KOPT-K1 (cell line): ENCODE data around the gene ADGRD1.

Experiments
- H3K27ac ChIP-seq: fragments of 200-600 bp; sonication (generic); 2 replicates; pipeline ENCODE4 v1.5.1; 2016; ENCODE audit warnings: antibody characterized with exemption, mild to moderate bottlenecking, low read depth, low read length; ENCODE audit not compliant: poor library complexity, severe bottlenecking
- H3K36me3 ChIP-seq: fragments of 200-600 bp; sonication (generic); 2 replicates; pipeline ENCODE4 v1.5.1; 2017; ENCODE audit warnings: antibody characterized with exemption, mild to moderate bottlenecking, low read length, moderate library complexity; ENCODE audit not compliant: insufficient read depth
- H3K9me3 ChIP-seq: fragments of 200-600 bp; sonication (generic); 2 replicates; pipeline ENCODE4 v1.5.1; 2017; ENCODE audit warnings: antibody characterized with exemption, low read length, mild to moderate bottlenecking; ENCODE audit not compliant: insufficient read depth, poor library complexity, severe bottlenecking

Gene ADGRD1

DNA sequence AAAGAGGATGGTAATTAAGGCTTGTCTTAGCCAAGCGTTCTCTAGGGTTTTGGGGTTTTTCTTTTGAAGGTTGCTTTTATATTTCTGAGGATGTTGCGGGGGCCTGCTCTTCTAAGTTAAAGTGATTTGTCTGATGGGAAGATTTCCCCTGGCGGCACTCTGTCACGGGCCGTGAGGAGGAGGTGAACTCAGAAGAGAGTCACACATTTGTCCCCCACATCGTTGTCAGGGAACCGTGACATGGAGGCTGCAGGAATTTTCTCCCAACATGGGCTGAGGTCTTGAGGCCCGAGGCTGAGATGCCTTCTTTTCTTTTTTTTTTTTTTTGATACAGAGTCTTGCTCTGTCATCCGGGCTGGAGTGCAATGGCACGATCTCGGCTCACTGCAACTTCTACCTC, 71.5 kb downstream of the ADGRD1 start:
- Histone ChIP-seq H3K27ac (no peak overlapping the region), H3K9me3 (no peaks in the 10 kb centered on the region), H3K36me3 (no peaks in the 10 kb centered on the region)

DNA sequence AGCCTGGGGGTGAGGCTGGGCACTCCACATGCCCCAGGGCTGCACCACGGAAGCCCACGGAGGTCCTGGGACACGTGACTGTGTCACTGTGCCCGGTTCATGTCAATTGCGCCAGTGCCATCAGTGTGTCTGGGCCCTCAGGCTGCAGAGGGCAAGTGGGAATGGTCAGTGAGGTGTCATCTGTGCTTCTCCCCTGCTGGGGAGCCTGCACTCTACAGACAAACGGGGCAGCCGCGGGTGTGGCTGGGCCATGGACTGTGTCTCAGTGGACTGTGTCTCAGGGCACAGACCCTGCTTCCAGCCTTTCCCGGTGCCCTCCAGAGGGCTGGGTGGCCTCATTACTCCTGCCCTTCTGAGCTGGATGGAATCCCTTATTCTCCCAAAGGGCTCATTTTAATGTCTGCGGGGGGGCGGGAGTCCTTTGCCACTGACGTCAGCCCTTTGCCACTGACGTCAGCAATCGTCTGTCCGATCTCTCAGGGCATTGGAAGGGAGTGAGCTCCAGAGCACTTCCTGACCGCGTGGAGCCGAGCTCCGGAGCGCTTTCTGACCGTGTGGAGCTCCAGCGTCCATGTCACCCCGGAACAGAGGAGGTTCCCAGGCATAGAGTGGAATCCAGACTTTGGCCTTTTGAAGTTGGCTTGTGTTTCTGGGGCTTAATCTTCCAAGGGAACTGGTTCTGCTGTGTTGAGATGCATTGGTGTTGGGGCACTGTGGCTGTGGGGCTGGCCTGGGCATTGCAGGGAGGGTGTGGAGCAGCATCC, 72.4 kb downstream of the ADGRD1 start:
- Histone ChIP-seq H3K9me3 (no peaks in the 10 kb centered on the region), H3K27ac (no peak overlapping the region), H3K36me3 (no peaks in the 10 kb centered on the region)

- no peaks in the 10 kb centered on the region for H3K36me3 ChIP-seq
- H3K27ac ChIP-seq, result no peak overlapping the region
- no peaks in the 10 kb centered on the region for H3K9me3 ChIP-seq
Observed at GRCh38 chr12:131026754-131027153, 73.0 kb downstream of the ADGRD1 start.

- no peaks in the 10 kb centered on the region for H3K9me3 ChIP-seq
- H3K36me3 ChIP-seq, result no peaks in the 10 kb centered on the region
- no peak overlapping the region for H3K27ac ChIP-seq
Observed at GRCh38 chr12:131027264-131027663, 73.6 kb downstream of the ADGRD1 start.

GRCh38 chr12:131027876-131028586, 74.3 kb downstream of the ADGRD1 start:
- no peaks in the 10 kb centered on the region for H3K36me3 ChIP-seq
- no peak overlapping the region for H3K27ac ChIP-seq
- no peaks in the 10 kb centered on the region for H3K9me3 ChIP-seq

- no peak overlapping the region for H3K27ac ChIP-seq
- no peaks in the 10 kb centered on the region for H3K36me3 ChIP-seq
Observed at GRCh38 chr12:131028587-131029338, 75.1 kb downstream of the ADGRD1 start.

GRCh38 chr12:131030472-131031328, 77.0 kb downstream of the ADGRD1 start:
- Histone ChIP-seq H3K36me3 (no peaks in the 10 kb centered on the region), H3K27ac (no peak overlapping the region), H3K9me3 (no peaks in the 10 kb centered on the region)

More at GRCh38 chr12:131028587-131029338, 75.1 kb downstream of the ADGRD1 start:
- no peaks in the 10 kb centered on the region for H3K9me3 ChIP-seq

GRCh38 chr12:131032082-131032750, 78.5 kb downstream of the ADGRD1 start:
- Histone ChIP-seq H3K9me3 (no peaks in the 10 kb centered on the region), H3K36me3 (no peaks in the 10 kb centered on the region)

GRCh38 chr12:131033486-131033885, 79.8 kb downstream of the ADGRD1 start:
- Histone ChIP-seq H3K27ac (no peak overlapping the region), H3K9me3 (no peaks in the 10 kb centered on the region), H3K36me3 (no peaks in the 10 kb centered on the region)

More at GRCh38 chr12:131032082-131032750, 78.5 kb downstream of the ADGRD1 start:
- no peak overlapping the region for H3K27ac ChIP-seq

DNA sequence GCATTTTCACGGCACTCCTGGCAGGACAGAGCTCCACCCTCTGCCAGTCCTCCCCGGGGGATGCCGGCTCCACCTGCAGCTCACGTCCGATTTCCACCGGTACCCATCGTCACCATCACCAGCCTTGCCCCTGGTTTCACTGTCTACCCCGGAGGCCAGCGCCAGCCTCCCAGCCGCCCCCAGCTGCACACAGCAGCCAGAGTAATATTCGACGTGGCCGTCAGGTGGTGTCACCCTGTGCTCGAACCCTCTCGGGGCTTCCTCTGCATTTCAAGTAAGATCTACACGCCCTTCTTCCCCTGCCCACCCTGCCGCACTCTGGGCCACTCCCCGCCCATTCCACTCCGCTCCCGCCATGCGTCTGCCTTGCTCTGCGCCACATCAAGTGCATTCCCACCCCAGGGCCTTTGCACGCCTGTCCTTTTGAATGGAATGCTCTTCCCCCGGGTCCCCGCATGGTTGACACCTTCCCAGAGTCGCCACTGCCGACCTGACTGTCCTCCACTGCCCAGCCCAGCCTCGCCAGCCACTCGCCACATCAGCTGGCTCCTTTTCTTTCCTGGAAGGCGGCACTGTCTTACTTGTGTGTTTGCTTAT, 80.3 kb downstream of the ADGRD1 start:
- Histone ChIP-seq H3K27ac (no peak overlapping the region), H3K9me3 (no peaks in the 10 kb centered on the region)

DNA sequence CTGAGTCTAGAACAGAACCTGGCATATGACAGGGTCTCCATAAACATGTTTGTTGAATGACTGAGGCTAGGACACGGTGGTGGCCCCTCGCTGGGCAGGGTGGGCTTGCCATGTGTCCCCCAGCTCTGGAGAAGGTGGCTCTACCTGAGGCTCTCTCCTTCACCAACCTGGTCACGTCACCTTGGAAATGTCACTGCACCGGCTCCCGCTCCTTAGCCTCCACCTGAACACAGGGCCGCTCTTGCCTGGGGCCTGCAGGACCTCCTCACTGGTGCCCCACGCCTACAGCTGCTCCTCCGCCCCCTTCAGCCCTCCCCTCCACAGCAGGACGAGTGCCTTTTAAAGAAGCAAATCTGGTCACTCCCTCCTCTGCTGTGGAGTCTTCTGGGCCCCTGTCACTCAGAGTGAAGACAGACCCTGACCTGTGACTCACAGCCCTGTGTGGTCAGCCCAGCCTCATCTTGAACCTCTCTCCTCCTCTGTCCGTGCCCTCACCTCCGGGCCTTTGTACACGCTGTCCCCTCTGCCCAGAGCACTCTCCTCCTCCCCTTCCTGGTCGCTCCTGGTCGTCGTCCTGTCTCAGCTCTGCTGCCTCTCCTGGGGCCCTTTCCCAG, 81.0 kb downstream of the ADGRD1 start:
- Histone ChIP-seq H3K36me3 (no peaks in the 10 kb centered on the region), H3K27ac (no peak overlapping the region), H3K9me3 (no peaks in the 10 kb centered on the region)

More for the DNA sequence above, 80.3 kb downstream of the ADGRD1 start:
- H3K36me3 ChIP-seq, result no peaks in the 10 kb centered on the region

- H3K9me3 ChIP-seq, result no peaks in the 10 kb centered on the region
- no peak overlapping the region for H3K27ac ChIP-seq
- no peaks in the 10 kb centered on the region for H3K36me3 ChIP-seq
Observed at GRCh38 chr12:131035245-131035681, 81.6 kb downstream of the ADGRD1 start.

- H3K27ac ChIP-seq, result no peak overlapping the region
- no peaks in the 10 kb centered on the region for H3K36me3 ChIP-seq
- H3K9me3 ChIP-seq, result no peaks in the 10 kb centered on the region
Observed at GRCh38 chr12:131038159-131038558, 84.5 kb downstream of the ADGRD1 start.
